NCI-H748 (cell line): ENCODE measurements around the gene ZC3H11A.
"Not testable (repeated sequence)": the region's sequence is repeated elsewhere in the genome, so short reads cannot be mapped to it uniquely, and the experiment has no call there.

Experiments used
- DNase-seq: peaks from one replicate; lab custom pipeline; 2025; ENCODE audit not compliant: unreplicated experiment; lab: John Stamatoyannopoulos, UW

Gene ZC3H11A

GRCh38 chr1:203778789-203779188, 16.6 kb upstream of the ZC3H11A start:
- no peak for DNase-seq

- no peak for DNase-seq
Measured at GRCh38 chr1:203781962-203782361, 13.5 kb upstream of the ZC3H11A start.

- no peak for DNase-seq
Measured at GRCh38 chr1:203789966-203790365, 5.5 kb upstream of the ZC3H11A start.

GRCh38 chr1:203791498-203791897, 3.9 kb upstream of the ZC3H11A start:
- no peak for DNase-seq

- DNase-seq: no peak
Measured at GRCh38 chr1:203792486-203792885, 2.9 kb upstream of the ZC3H11A start.

- DNase-seq: not testable (repeated sequence)
Measured at GRCh38 chr1:203793561-203793960, 1.9 kb upstream of the ZC3H11A start.

- no peak for DNase-seq
Measured at GRCh38 chr1:203794764-203795440, 521 bp upstream of the ZC3H11A start.

DNA sequence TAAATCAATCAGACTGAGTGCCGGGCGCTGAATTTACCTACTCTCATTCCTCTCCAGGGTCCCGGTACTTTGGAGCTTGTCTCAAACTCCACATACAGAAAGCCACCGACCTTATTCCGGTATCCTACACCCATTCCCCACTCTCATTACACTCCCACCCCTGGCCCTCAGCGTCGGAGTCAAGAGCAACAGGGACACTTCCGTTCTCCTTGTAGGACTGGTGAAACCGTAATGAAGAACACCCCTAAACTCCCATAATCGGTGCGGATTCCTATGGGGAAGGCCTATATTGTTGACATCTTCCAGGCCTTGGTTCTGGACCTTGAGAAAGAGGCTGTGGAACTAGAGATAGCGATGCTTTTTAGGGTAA, 798 bp downstream of the ZC3H11A start:
- DNase-seq: peak; percentile 40

- no peak for DNase-seq
Measured at GRCh38 chr1:203797216-203797615, 1.8 kb downstream of the ZC3H11A start.

GRCh38 chr1:203797948-203798655, 2.7 kb downstream of the ZC3H11A start:
- DNase-seq: no peak

- no peak for DNase-seq
Measured at GRCh38 chr1:203799157-203799556, 3.7 kb downstream of the ZC3H11A start.

GRCh38 chr1:203799971-203800370, 4.5 kb downstream of the ZC3H11A start:
- no peak for DNase-seq

DNA sequence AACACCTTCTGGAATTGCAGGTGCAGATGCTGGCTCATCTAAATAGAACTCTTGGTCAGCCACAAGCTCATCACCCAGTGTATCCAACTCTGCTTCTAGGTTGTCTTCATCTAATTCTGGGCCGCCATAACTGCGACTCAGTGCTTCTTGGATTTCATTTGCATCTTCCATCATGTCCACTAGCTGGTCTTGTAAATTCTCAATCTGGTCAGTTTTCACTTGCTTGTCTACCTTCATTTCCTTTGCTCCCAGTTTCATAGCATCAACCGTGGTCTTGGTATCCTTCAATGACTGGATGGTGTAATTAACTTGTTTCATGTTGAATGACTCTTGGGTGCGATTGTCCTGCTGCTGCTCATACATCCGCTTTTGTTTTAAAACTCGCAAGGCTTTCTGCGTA, 10.3 kb downstream of the ZC3H11A start:
- no peak for DNase-seq

DNA sequence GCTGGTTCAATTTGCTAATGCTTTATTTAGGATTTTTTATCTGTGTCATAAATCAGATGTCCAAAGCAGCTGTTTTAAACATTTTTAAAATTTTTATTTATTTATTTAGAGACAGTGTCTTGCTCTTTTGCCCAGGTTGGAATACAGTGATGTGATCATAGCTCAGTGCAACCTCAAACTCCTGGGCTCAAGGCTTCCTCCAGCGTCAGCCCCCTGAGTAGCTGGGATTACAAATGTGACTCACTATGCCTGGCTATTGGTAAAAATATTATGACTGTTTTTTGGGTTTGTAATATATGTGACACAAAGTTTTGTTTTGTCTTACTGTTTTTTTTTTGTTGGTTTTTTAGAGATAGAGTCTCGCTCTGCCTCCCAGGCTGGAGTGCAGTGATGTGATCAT, 11.8 kb downstream of the ZC3H11A start:
- DNase-seq: no peak

- DNase-seq: no peak
Measured at GRCh38 chr1:203813581-203814341, 18.3 kb downstream of the ZC3H11A start.

GRCh38 chr1:203818399-203818798, 23.0 kb downstream of the ZC3H11A start:
- no peak for DNase-seq

DNA sequence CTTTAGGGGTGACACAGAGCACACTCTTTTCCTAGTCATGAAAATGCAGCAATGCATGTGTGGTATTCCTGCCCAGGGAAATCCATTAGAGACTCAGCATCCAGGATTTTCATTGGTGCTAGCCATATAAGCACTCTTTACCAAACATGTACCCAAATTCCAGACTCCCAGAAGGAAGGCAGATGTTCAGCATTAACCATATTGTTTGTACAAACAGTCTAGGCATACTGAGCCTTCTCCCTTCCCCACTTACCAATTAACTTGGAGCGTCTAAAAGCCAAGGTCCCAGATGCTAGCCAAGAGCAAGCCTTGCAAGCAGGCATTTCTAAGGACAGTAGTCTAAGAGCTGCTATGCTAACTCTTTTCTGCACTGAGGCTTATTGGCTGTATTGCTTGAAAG, 27.9 kb downstream of the ZC3H11A start:
- no peak for DNase-seq

DNA sequence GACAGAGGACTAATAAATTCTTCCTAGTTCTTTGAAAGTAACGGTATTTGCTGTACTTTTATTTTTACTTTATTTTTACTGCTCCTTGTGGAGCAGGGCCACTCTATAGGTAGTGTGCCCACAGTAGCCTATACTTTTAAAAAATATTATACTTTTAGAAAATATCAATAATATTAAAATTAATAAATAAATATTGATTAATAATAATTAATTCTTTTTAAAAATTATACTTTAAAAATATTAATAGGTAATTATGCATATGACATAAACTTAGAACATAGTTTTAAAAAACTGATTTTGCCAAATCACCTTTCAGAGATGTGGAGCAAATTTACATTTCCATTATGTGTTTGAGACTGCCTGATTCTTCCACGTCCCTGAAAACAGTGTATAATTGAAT, 30.8 kb downstream of the ZC3H11A start:
- no peak for DNase-seq

GRCh38 chr1:203828002-203828401, 32.6 kb downstream of the ZC3H11A start:
- no peak for DNase-seq

DNA sequence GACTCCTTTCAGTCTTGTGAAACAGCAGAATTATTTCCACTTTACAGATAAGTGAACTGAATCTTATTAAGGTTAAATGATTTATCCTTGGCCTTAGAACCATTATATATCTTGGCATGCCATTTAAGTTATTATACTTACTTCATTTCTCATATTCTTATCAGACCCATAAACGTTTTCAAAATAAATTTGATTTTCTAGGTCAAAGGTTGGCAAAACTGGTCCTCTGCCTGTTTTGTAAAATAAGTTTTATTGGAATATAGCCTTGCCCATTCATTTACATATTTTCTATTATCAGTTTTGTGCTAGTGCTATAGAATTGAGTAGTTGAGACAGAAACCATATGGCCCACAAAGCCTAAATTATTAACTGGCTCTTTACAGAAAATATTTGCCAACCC, 33.1 kb downstream of the ZC3H11A start:
- no peak for DNase-seq

GRCh38 chr1:203829247-203829646, 33.8 kb downstream of the ZC3H11A start:
- DNase-seq: not testable (repeated sequence)

DNA sequence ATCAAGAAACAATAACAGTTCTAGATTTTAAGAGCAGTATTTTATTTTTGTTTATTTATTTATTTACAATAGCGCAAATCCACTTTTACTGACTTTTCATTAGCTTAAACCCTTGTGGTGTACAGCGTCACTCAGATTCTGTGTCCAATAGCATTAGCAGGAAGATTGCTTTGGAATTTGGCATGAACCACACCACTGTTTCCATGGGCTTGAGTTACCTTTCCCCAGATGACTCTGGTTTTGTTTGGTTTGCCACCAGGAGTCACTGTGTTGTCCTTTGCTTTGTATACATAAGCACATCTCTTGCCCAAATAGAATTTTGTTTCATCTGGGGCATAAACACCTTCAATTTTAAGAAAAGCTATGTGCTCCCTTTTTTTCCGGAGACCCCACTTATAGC, 40.1 kb downstream of the ZC3H11A start:
- DNase-seq: no peak
